ENCODE data around the gene SVIL.
A peak's percentile ranks its signal among the peaks of the same experiment; 100 is the strongest.
"Not testable (repeated sequence)": the region's sequence is repeated elsewhere in the genome, so short reads cannot be mapped to it uniquely, and the experiment has no call there.

The SVIL gene

GRCh38 chr10:29649561-29650551 lies 15.1 kb upstream of the SVIL start:
- DNase-seq, result no peak

- DNase-seq, result no peak
These were observed 14.2 kb upstream of the SVIL start for GRCh38 chr10:29648983-29649268.

GRCh38 chr10:29648114-29648982 lies 13.6 kb upstream of the SVIL start:
- peak; percentile 24 for DNase-seq

- DNase-seq, result no peak
These were observed 12.7 kb upstream of the SVIL start for GRCh38 chr10:29647478-29647877.

- DNase-seq, result no peak
These were observed 12.2 kb upstream of the SVIL start for GRCh38 chr10:29646960-29647461.

GRCh38 chr10:29646238-29646902 lies 11.6 kb upstream of the SVIL start:
- DNase-seq, result peak; percentile 5

- DNase-seq, result no peak
These were observed 9.2 kb upstream of the SVIL start for GRCh38 chr10:29643771-29644501.

- no peak for DNase-seq
These were observed 8.2 kb upstream of the SVIL start for GRCh38 chr10:29642990-29643389.

GRCh38 chr10:29637537-29637936 lies 2.8 kb upstream of the SVIL start:
- no peak for DNase-seq

- DNase-seq, result no peak
These were observed 1.4 kb upstream of the SVIL start for GRCh38 chr10:29636178-29636577.

GRCh38 chr10:29635711-29636144 lies 957 bp upstream of the SVIL start:
- no peak for DNase-seq

- DNase-seq, result no peak
These were observed 666 bp downstream of the SVIL start for GRCh38 chr10:29634105-29634504.

- no peak for DNase-seq
These were observed 3.8 kb downstream of the SVIL start for GRCh38 chr10:29631049-29631339.

GRCh38 chr10:29630205-29631048 lies 4.3 kb downstream of the SVIL start:
- no peak for DNase-seq

GRCh38 chr10:29628912-29629526 lies 5.8 kb downstream of the SVIL start:
- DNase-seq, result no peak

- DNase-seq, result no peak
These were observed 6.5 kb downstream of the SVIL start for GRCh38 chr10:29628311-29628710.

- no peak for DNase-seq
These were observed 7.3 kb downstream of the SVIL start for GRCh38 chr10:29627201-29628132.

GRCh38 chr10:29624357-29624756 lies 10.4 kb downstream of the SVIL start:
- DNase-seq, result not testable (repeated sequence)

GRCh38 chr10:29623797-29624196 lies 11.0 kb downstream of the SVIL start:
- DNase-seq, result no peak

- no peak for DNase-seq
These were observed 12.3 kb downstream of the SVIL start for GRCh38 chr10:29622382-29622922.
